ENCODE results near the gene TNNC2.

GRCh38 chr20:45775411-45775810 is 51.7 kb downstream of the TNNC2 start:
- TF ChIP-seq CTCF (IDR thresholded peaks at IDR 0.05) = no peak
- TF ChIP-seq POLR2A (IDR thresholded peaks at IDR 0.05) = no peak
